Measurements from ENCODE around the gene SLC22A16.
A peak's percentile ranks its signal among the peaks of the same experiment; 100 is the strongest.
"Not testable (repeated sequence)": the region's sequence is repeated elsewhere in the genome, so short reads cannot be mapped to it uniquely, and the experiment has no call there.

The SLC22A16 gene

GRCh38 chr6:110490110-110490509 is 13.7 kb upstream of the SLC22A16 start:
- DNase-seq (ENCODE audit: low read depth), result no peak

GRCh38 chr6:110488606-110489190 is 12.3 kb upstream of the SLC22A16 start:
- no peak for DNase-seq (ENCODE audit: low read depth)

- DNase-seq (ENCODE audit: low read depth), result not testable (repeated sequence)
Observed at GRCh38 chr6:110487968-110488381, 11.6 kb upstream of the SLC22A16 start.

DNA sequence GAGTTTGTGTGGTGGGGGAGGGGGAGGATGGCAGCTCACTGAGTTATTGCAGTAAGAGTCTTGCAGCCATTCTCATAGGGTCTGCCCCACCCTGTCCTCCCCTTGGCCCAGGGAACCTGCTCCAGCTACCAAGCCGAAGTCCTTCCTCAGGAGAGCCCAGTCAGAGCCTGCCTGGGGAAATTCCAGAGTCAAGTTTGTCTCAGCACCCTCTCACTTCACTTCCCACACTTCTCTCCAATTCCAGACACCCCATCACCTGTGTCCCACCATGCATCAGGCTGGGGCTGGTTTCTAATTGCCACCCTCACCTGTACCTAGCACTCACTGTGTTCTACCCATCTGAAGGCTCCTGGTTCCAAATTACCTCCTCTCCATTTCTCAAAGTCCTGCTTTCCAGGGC is 10.3 kb upstream of the SLC22A16 start:
- no peak for DNase-seq (ENCODE audit: low read depth)

GRCh38 chr6:110485491-110485890 is 9.1 kb upstream of the SLC22A16 start:
- DNase-seq (ENCODE audit: low read depth), result no peak

- no peak for DNase-seq (ENCODE audit: low read depth)
Observed at GRCh38 chr6:110484321-110484720, 7.9 kb upstream of the SLC22A16 start.

DNA sequence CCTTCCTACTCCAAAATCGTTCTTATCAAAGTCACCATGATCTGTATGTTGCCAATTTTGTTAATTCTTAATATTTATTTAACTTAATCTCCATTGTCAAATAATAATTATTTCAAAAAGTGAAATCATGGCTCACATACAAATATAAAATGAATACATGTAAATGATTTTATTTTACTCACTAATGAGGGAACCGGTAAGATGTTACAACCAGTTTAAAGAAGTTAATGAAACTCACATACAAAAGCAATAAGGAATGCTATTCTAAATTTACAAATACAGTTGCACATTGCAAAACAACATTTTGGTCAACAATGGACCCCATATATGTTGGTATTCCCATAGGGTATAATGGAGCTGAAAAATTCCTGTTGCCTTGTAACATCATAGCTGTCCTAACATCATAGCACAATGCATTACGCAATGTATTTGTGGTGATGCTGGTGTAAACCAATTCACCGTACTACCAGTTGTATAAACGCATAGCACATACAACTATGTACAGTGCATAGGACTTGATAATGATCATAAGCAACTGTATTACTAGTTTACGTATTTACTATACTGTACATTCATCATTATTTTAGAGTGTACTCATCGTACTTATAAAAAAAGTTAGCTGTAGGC is 6.5 kb upstream of the SLC22A16 start:
- DNase-seq (ENCODE audit: low read depth), result no peak

- no peak for DNase-seq (ENCODE audit: low read depth)
Observed at GRCh38 chr6:110481081-110481480, 4.7 kb upstream of the SLC22A16 start.

GRCh38 chr6:110475066-110475653 is 1.3 kb downstream of the SLC22A16 start:
- no peak for DNase-seq (ENCODE audit: low read depth)

DNA sequence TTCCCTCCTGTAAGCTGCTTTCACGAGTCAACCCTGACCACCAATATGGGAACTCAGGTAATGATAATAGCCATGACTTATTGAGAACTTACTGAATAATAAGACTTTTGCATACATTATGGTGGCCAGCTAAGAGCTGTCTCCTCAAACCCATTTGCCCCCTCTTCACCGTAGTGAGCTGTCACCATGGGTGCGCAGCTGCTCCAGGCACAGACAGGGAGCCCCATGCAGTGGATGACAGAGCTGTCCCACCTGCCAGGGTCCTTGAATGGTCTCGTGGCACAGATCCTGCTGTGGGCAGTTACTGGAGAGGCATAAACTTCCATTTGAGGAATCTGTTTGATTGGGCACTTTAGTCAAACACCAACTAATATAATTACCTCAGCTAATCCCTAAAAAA is 1.9 kb downstream of the SLC22A16 start:
- no peak for DNase-seq (ENCODE audit: low read depth)

DNA sequence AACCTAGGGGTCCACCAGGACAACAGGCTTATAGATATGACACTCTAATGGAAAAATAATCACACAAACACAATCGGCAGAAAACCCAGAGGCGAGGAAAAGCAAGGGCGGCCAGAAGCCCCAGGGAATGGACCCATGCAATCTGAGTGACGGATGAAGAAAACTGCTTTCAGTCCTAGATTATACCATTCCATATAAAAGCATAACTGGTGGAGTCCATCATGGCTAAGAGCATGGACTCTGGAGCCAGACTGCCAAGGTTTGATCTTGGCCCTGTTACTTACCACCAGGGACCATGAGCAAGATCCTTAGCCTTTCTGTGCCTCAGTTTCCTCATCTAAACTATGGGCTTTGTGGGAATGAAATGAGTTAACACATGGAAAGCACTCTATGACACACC is 3.7 kb downstream of the SLC22A16 start:
- no peak for DNase-seq (ENCODE audit: low read depth)

- DNase-seq (ENCODE audit: low read depth), result no peak
Observed at GRCh38 chr6:110471726-110472365, 4.6 kb downstream of the SLC22A16 start.

DNA sequence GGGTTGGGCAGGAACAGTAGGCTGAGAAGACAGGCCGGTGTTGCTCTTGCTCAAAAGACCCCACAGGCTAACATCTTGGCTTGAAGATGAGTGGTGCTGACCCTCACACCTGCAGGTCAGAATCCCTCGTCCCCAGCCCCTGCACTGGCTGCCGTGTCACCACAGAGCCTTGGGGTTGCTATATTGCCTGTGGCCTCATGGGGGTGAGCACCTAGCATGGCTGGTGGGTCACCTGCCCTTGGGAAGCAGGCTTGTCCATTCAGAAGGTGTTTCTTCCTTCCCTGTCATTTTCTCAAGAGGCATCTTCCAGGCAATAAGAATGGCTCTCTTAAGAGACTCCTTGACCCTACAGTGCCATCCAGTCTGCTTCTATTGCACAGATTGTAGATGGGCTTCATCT is 7.7 kb downstream of the SLC22A16 start:
- DNase-seq (ENCODE audit: low read depth), result no peak

- DNase-seq (ENCODE audit: low read depth), result no peak
Observed at GRCh38 chr6:110467566-110468140, 8.8 kb downstream of the SLC22A16 start.

DNA sequence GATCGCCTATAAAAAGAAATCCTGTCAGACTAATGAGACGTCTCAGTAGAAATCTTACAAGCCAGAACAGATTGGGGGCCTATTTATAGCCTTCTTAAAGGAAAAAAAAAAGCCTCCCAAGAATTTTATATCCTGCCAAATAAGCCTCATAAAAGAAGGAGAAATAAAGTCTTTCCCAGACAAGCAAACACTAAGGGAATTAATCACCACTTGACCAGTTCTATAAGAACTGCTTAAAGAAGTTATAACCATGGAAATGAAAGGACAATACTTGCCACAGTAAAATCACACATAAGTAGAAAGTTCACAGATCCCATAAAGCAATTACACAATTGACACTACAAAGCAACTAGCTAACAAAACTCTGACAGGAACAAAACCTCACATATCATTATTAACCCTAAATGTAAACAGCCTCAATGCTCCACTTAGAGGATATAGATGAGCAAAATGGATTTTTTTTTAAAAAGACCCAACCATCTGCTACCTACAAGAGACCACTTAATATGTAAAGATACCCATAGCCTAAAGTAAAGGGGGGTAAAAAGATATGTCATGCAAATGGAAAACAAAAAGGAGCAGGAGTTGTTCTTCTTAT is 13.4 kb downstream of the SLC22A16 start:
- DNase-seq (ENCODE audit: low read depth), result no peak

GRCh38 chr6:110461376-110461775 is 15.0 kb downstream of the SLC22A16 start:
- DNase-seq (ENCODE audit: low read depth), result no peak

GRCh38 chr6:110459137-110459536 is 17.3 kb downstream of the SLC22A16 start:
- no peak for DNase-seq (ENCODE audit: low read depth)

DNA sequence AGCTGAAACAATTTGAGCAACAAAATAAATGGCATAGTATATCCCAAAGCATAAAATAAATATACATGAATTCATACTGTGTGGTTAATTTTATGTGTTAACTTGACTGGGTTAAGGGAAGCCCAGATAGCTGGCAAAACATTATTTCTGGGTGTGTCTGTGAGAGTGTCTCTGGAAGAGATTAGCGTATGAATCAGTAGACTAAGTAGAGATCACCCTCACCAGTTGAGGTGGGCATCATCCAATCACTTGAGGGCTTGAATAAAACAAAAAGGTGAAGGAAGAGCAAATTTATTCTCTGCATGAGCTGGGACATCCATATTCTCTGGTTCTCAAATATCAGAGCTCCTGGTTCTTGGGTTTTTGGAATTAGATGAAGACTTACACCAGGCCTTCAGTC is 17.9 kb downstream of the SLC22A16 start:
- DNase-seq (ENCODE audit: low read depth), result no peak

DNA sequence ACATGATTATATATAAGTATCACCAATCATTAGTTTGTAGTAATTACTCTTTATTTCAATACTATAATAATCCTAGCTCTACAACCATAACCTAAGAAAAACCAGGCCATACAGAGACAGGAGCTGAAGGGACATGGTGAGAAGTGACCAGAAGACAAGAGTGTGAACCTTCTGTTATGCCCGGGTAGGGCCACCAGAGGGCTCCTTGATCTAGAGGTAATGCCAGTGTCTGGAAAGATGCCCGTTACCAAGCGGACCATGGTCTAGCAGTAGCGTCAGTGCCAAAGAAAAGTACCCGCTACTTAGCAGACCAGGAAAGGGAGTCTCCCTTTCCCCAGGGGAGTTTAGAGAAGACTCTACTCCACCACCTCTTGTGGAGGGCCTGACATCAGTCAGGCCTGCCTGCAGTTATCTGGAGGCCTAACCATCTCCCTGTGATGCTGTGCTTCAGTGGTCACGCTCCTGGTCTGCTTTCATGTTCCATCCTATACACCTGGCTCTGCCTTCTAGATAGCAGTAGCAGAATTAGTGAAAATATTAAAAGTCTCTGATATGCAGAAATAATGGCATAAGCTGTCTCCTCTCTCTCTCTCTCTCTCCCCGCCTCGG is 18.7 kb downstream of the SLC22A16 start:
- peak; percentile 12 for DNase-seq (ENCODE audit: low read depth)

- no peak for DNase-seq (ENCODE audit: low read depth)
Observed at GRCh38 chr6:110456694-110457093, 19.7 kb downstream of the SLC22A16 start.

- no peak for DNase-seq (ENCODE audit: low read depth)
Observed at GRCh38 chr6:110449541-110449895, 26.9 kb downstream of the SLC22A16 start.

GRCh38 chr6:110448846-110449540 is 27.4 kb downstream of the SLC22A16 start:
- no peak for DNase-seq (ENCODE audit: low read depth)
